B cell (primary cell): ENCODE measurements around the gene CAV1. TPM values are rescaled to one million over a fixed set of nuclear protein-coding genes. Genes with fewer than 3 reads are reported as not detected.

Experiments used
- ATAC-seq: fragments of 200-7000 bp; cut with Tn5 transposase; one replicate; pipeline ENCODE4 v1.10.0; 2021; ENCODE audit warnings: low read depth, mild to moderate bottlenecking, moderate number of reproducible peaks, moderate library complexity
- CTCF ChIA-PET: fragments of 350-600 bp; sonication (Branson Sonifier 250); formaldehyde crosslinking; loops from one replicate; lab custom pipeline; 2021; ENCODE audit warnings: antibody characterized with exemption, inconsistent platforms; lab: Charles Lee
- POLR2A ChIA-PET: fragments of 350-600 bp; sonication (Branson Sonifier 250); formaldehyde crosslinking; loops from one replicate; lab custom pipeline; 2021; ENCODE audit warnings: antibody characterized with exemption; lab: Charles Lee
- DNase-seq: peaks from one replicate; pipeline ENCODE4 v3.0.0; 2013
- H2AFZ ChIP-seq: 2 replicates; pipeline ENCODE4 v1.6.1; 2012; ENCODE audit warnings: mild to moderate bottlenecking, low read depth, low read length; ENCODE audit not compliant: insufficient read depth, poor library complexity, severe bottlenecking
- H3K27ac ChIP-seq, 2 donors: 1 replicate in 1 of 2; 2 replicates in 1 of 2; pipeline ENCODE4 v1.5.1; 2012 to 2013; ENCODE audit warnings: low read length in 2 of 2, mild to moderate bottlenecking in 2 of 2, moderate library complexity in 1 of 2
- H3K27me3 ChIP-seq, 4 experiments: fragments of 200-600 bp in 1 of 4; sonication (generic) in 1 of 4; replicated peaks in 1 of 4; 1 replicate in 2 of 4; 2 replicates in 2 of 4; pipeline versions ENCODE4 v1.6.1 to v1.7.0; 2013 to 2016; ENCODE audit warnings: low read length in 3 of 4, mild to moderate bottlenecking in 2 of 4, mixed read lengths in 1 of 4, moderate library complexity in 1 of 4; ENCODE audit not compliant: insufficient read depth in 4 of 4, control insufficient read depth in 3 of 4; ENCODE audit errors: control extremely low read depth in 1 of 4
- H3K36me3 ChIP-seq, 2 experiments: replicated peaks in 1 of 2; 1 replicate in 1 of 2; 2 replicates in 1 of 2; pipeline versions ENCODE4 v1.6.1 to v1.7.1; 2013; ENCODE audit warnings: low read length in 1 of 2; ENCODE audit not compliant: insufficient read depth in 2 of 2, control insufficient read depth in 1 of 2; ENCODE audit errors: control extremely low read depth in 1 of 2, extremely low read depth in 1 of 2
- H3K4me1 ChIP-seq, 2 donors: fragments of 200-600 bp in 1 of 2; sonication (generic) in 1 of 2; 1 replicate in 1 of 2; 2 replicates in 1 of 2; pipeline versions ENCODE4 v1.5.1 to v1.6.1; 2013 to 2017; ENCODE audit warnings: low read length in 2 of 2; ENCODE audit not compliant: control insufficient read depth in 2 of 2, insufficient read depth in 2 of 2
- H3K4me2 ChIP-seq: replicated peaks from 2 replicates; pipeline ENCODE3; 2012; ENCODE audit warnings: mild to moderate bottlenecking, low read depth, low read length; ENCODE audit not compliant: poor library complexity, severe bottlenecking
- H3K4me3 ChIP-seq, 5 experiments: fragments of 200-600 bp in 1 of 5; sonication (generic) in 1 of 5; 1 replicate in 3 of 5; 2 replicates in 2 of 5; pipeline versions ENCODE4 v1.5.1 to v1.7.0; 2011 to 2016; ENCODE audit warnings: low read length in 4 of 5, mild to moderate bottlenecking in 4 of 5, low read depth in 2 of 5, control low read depth in 1 of 5, moderate library complexity in 1 of 5; ENCODE audit not compliant: insufficient read depth in 1 of 5; ENCODE audit errors: control extremely low read depth in 1 of 5, extremely low read depth in 1 of 5
- H3K79me2 ChIP-seq: fragments of 200-600 bp; sonication (generic); one replicate; pipeline ENCODE4 v1.6.0; 2016; ENCODE audit warnings: low read length; ENCODE audit not compliant: control insufficient read depth, insufficient read depth
- H3K9ac ChIP-seq: fragments of 200-600 bp; sonication (generic); 2 replicates; pipeline ENCODE4 v1.6.1; 2017; ENCODE audit warnings: mild to moderate bottlenecking, low read length, moderate library complexity
- H3K9me3 ChIP-seq, 3 donors: one replicate each; pipeline versions ENCODE4 v1.6.1 to v1.7.1; 2013; ENCODE audit warnings: low read length in 2 of 3; ENCODE audit not compliant: control insufficient read depth in 2 of 3, insufficient read depth in 1 of 3; ENCODE audit errors: control extremely low read depth in 1 of 3
- H4K20me1 ChIP-seq: 2 replicates; pipeline ENCODE4 v1.6.0; 2012; ENCODE audit warnings: mild to moderate bottlenecking, low read length; ENCODE audit not compliant: insufficient read depth, control insufficient read depth, poor library complexity, severe bottlenecking
- H3K27ac Mint-ChIP-seq: one replicate; pipeline ENCODE4 v1.8.0; 2021; ENCODE audit warnings: mixed read lengths
- H3K27me3 Mint-ChIP-seq: one replicate; pipeline ENCODE4 v1.8.0; 2021; ENCODE audit warnings: mixed read lengths
- H3K4me1 Mint-ChIP-seq: one replicate; pipeline ENCODE4 v1.8.0; 2021; ENCODE audit warnings: mixed read lengths
- H3K4me3 Mint-ChIP-seq: one replicate; pipeline ENCODE4 v1.8.0; 2021; ENCODE audit warnings: mixed read lengths
- H3K9me3 Mint-ChIP-seq: one replicate; pipeline ENCODE4 v1.8.0; 2022; ENCODE audit warnings: mixed read lengths; ENCODE audit not compliant: insufficient read depth
- EZH2 ChIP-seq: IDR thresholded peaks from 2 replicates; pipeline ENCODE4 v1.6.1; 2012; ENCODE audit warnings: borderline replicate concordance, low read depth, mild to moderate bottlenecking, moderate library complexity, low read length; ENCODE audit not compliant: insufficient read depth, poor library complexity, severe bottlenecking
- WGBS: methylation state at CpG from one replicate; pipeline ENCODE4 v1.1.5; 2013; ENCODE audit warnings: missing lambda C conversion rate; ENCODE audit not compliant: insufficient coverage; 5-methylcytosine and 5-hydroxymethylcytosine counted together
- intact Hi-C: fragments of 100-400 bp; cut with micrococcal nuclease; formaldehyde crosslinking; loops from one replicate; pipeline ENCODE4 v1.10.0; 2022
- polyA plus RNA-seq: library from polyadenylated mRNA; depleted of rRNA; stranded (reverse); fragments of >200 nt; gene quantifications from 2 replicates; pipeline ENCODE4 v1.2.3, GENCODE V29; 2012
- total RNA-seq, 2 donors: library from RNA; stranded (reverse); fragments of 120-200 nt in 1 of 2; gene quantifications; 1 replicate in 1 of 2; 2 replicates in 1 of 2; pipeline versions ENCODE4 v1.2.3 to v1.2.4, GENCODE V29; 2013 to 2022
- TF ChIP-seq, protein P1 (sequence below): fragments of 200-600 bp; IDR thresholded peaks from one replicate; pipeline ENCODE4 v1.8.0; 2022; ENCODE audit warnings: antibody characterized with exemption, mild to moderate bottlenecking

CAV1 gene
- total and polyA plus RNA-seq, 2 donors (not counting 1 experiment from before 2014, with no cell fraction given): 0.95 to 1.9 TPM

DNA sequence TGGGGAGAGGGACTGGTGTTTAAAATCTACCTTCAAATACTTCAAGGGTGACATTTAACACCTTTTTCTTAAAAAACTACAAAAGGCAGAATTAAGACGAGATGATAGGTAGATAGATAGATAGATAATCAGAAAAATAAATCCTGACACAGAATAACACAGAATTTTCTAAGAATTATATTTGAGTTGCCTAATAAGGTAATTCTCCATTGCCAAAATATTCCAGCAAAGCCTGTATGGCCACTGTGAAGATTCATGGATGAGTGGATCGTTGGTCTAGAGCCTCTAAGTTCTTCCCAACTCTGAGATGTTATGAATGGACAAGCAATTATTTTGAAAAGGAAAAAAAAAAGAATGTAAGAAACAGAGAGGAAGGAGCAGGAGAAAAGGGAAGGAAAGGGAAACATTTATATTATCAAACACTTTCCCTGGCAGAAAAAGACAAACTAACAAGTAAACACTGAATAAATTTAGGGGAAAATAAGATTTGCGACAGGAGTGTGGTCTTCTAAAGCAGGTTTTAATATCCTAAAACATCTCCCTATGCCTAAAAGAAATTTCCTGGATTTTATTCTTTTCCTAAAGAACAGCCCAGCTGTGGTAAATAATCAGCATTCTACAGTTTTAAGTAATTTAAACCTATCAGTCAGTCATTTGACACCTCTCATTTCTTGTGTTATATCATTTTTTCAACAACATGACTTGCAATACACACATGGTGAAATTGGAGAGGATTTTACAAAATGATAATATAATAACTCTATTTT is 32.8 kb upstream of the CAV1 start:
- no peaks in the 10 kb centered on the region for H3K9me3 ChIP-seq
- no peak overlapping the region for H3K4me3 ChIP-seq
- no CpG with 5 or more reads among the region's 3 CpGs for WGBS
- H3K79me2 ChIP-seq: no peaks in the 10 kb centered on the region
- ATAC-seq (no peak), DNase-seq (no peak)
- TF ChIP-seq, protein P1, sequence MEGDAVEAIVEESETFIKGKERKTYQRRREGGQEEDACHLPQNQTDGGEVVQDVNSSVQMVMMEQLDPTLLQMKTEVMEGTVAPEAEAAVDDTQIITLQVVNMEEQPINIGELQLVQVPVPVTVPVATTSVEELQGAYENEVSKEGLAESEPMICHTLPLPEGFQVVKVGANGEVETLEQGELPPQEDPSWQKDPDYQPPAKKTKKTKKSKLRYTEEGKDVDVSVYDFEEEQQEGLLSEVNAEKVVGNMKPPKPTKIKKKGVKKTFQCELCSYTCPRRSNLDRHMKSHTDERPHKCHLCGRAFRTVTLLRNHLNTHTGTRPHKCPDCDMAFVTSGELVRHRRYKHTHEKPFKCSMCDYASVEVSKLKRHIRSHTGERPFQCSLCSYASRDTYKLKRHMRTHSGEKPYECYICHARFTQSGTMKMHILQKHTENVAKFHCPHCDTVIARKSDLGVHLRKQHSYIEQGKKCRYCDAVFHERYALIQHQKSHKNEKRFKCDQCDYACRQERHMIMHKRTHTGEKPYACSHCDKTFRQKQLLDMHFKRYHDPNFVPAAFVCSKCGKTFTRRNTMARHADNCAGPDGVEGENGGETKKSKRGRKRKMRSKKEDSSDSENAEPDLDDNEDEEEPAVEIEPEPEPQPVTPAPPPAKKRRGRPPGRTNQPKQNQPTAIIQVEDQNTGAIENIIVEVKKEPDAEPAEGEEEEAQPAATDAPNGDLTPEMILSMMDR: no peak
- TF ChIP-seq EZH2: no peak
- intact Hi-C loops: no loop called here
- no peak overlapping the region for H3K27ac ChIP-seq
- H3K27ac Mint-ChIP-seq: no peak overlapping the region
- H3K9me3 Mint-ChIP-seq: no peaks in the 10 kb centered on the region
- H2AFZ ChIP-seq: no peak overlapping the region
- H3K9ac ChIP-seq: no peak overlapping the region
- H4K20me1 ChIP-seq: no peaks in the 10 kb centered on the region
- peaks cover 0 to 5% (median 2%) of the 10 kb centered on the region in 4 experiments for H3K27me3 ChIP-seq
- ChIA-PET CTCF (no interaction called here), POLR2A (no interaction called here)
- H3K4me1 ChIP-seq: no peaks in the 10 kb centered on the region
- no peak overlapping the region for H3K4me3 Mint-ChIP-seq
- H3K4me2 ChIP-seq: no peak overlapping the region
- no peaks in the 10 kb centered on the region for H3K4me1 Mint-ChIP-seq
- H3K27me3 Mint-ChIP-seq: peaks cover 38% of the 10 kb centered on the region
- H3K36me3 ChIP-seq: no peaks in the 10 kb centered on the region

GRCh38 chr7:116492654-116493109 is 32.2 kb upstream of the CAV1 start:
- no peak overlapping the region for H3K4me2 ChIP-seq
- ChIA-PET CTCF (no interaction called here), POLR2A (no interaction called here)
- DNase-seq (no peak), ATAC-seq (no peak)
- H3K4me1 Mint-ChIP-seq: no peaks in the 10 kb centered on the region
- no peak overlapping the region for H3K4me3 ChIP-seq
- no peaks in the 10 kb centered on the region for H3K4me1 ChIP-seq
- no peak overlapping the region for H3K27ac ChIP-seq
- H2AFZ ChIP-seq: no peak overlapping the region
- no peaks in the 10 kb centered on the region for H3K9me3 ChIP-seq
- intact Hi-C loops: no loop called here
- H3K27ac Mint-ChIP-seq: no peak overlapping the region
- H3K27me3 Mint-ChIP-seq: peaks cover 42% of the 10 kb centered on the region
- no CpG with 5 or more reads among the region's 3 CpGs for WGBS
- no peak for TF ChIP-seq EZH2
- TF ChIP-seq, protein P1: no peak
- peaks cover 0 to 6% (median 3%) of the 10 kb centered on the region in 4 experiments for H3K27me3 ChIP-seq
- no peaks in the 10 kb centered on the region for H4K20me1 ChIP-seq
- H3K9me3 Mint-ChIP-seq: no peaks in the 10 kb centered on the region
- no peaks in the 10 kb centered on the region for H3K79me2 ChIP-seq
- H3K4me3 Mint-ChIP-seq: no peak overlapping the region
- H3K36me3 ChIP-seq: no peaks in the 10 kb centered on the region
- H3K9ac ChIP-seq: no peak overlapping the region
